Skin of body (tissue), 2 donors: ENCODE data around the gene FBXW8. TPM values are rescaled to one million over a fixed set of nuclear protein-coding genes. Genes with fewer than 3 reads are reported as not detected.

Experiments used
- DNase-seq: peaks from one replicate; lab custom pipeline; 2025; lab: John Stamatoyannopoulos, UW
- total RNA-seq: library from RNA; depleted of rRNA; stranded (reverse); fragments of >200 nt; gene quantifications from one replicate; pipeline ENCODE4 v1.2.3, GENCODE V29; 2014

The FBXW8 gene
- total RNA-seq, 1 donor from 2014 or later, result 11.1 TPM

DNA sequence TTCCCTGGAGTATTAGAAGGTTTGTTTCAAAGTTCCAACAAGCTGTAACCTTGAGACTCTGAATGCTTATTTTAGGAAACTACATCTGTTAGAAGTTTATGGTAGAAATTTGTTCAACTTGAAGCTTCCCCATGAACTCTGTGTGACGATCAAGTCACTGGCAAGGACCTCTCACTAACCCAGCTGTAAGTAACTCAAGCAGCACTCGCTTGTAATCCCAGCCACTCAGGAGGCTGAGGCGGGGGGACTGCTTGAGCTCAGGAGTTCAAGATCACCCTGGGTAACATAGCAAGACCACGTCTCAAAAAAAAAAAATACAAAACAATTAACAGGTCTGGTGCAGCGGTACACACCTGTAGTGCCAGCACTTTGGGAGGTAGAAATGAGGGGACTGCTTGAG lies 162.9 kb downstream of the FBXW8 start:
- DNase-seq, result no peak

- DNase-seq, result no peak
These were observed 165.9 kb downstream of the FBXW8 start for GRCh38 chr12:117076410-117077372.

- no peak for DNase-seq
These were observed 168.7 kb downstream of the FBXW8 start for GRCh38 chr12:117079487-117079886.

DNA sequence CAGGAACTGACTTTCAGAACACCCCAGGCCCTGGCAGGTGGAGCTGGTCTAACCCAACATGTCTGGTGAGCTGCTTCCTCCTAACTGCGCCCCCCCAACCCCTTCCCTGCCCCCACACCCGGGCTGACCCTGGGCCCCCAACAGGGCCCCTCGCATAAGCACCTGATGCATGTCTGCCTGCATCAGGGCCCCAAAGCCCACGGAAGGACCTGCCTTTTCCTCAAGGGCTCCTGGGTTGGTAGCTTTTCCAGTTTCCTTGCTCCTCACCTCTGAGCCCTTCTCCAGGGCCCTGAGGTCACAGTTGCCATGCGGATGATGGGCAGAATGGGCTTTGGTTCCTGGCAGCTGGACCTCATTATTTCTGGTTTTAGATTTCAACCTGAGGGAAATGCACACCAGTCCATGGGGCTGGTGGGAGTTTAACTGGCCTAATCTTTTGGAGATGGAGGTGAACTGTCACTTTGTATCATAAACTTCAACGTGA lies 170.0 kb downstream of the FBXW8 start:
- DNase-seq, result no peak

Other genes with a start within 250 kb of the FBXW8 start
- 9.2 TPM for gene SPRING1, start 172.9 kb upstream of the FBXW8 start, total RNA-seq
- 1.7 TPM for gene RNFT2, start 172.6 kb upstream of the FBXW8 start, total RNA-seq
- gene HRK, start 29.5 kb upstream of the FBXW8 start, total RNA-seq, result 0.10 TPM
- 9.8 TPM for gene TESC, start 188.5 kb downstream of the FBXW8 start, total RNA-seq